Nephron (organoid): ENCODE results near the gene SPATA19.

Experiments
- H3K27ac Mint-ChIP-seq, 3 experiments: 2 replicates each; pipeline ENCODE4 v1.8.0; 2020; ENCODE audit warnings: mixed read lengths in 3 of 3, mild to moderate bottlenecking in 2 of 3, moderate library complexity in 1 of 3
- H3K27me3 Mint-ChIP-seq: 2 replicates; pipeline ENCODE4 v1.8.0; 2021; ENCODE audit warnings: low read depth, mild to moderate bottlenecking, moderate library complexity, mixed read lengths
- H3K36me3 Mint-ChIP-seq: 2 replicates; pipeline ENCODE4 v1.8.0; 2020; ENCODE audit warnings: low read depth, mixed read lengths
- H3K4me1 Mint-ChIP-seq: 2 replicates; pipeline ENCODE4 v1.8.0; 2020; ENCODE audit warnings: mixed read lengths
- H3K4me3 Mint-ChIP-seq, 3 experiments: 2 replicates each; pipeline ENCODE4 v1.8.0; 2020; ENCODE audit warnings: mild to moderate bottlenecking in 3 of 3, mixed read lengths in 3 of 3, moderate library complexity in 2 of 3
- H3K9me3 Mint-ChIP-seq: 2 replicates; pipeline ENCODE4 v1.8.0; 2020; ENCODE audit warnings: mixed read lengths
- TF ChIP-seq, protein P1 (sequence below), 3 experiments: fragments of 200-600 bp; sonication (generic); IDR thresholded peaks; one replicate each; pipeline ENCODE4 v1.5.0; 2021; ENCODE audit warnings: antibody characterized with exemption in 3 of 3; ENCODE audit not compliant: unreplicated experiment in 3 of 3

Gene SPATA19

DNA sequence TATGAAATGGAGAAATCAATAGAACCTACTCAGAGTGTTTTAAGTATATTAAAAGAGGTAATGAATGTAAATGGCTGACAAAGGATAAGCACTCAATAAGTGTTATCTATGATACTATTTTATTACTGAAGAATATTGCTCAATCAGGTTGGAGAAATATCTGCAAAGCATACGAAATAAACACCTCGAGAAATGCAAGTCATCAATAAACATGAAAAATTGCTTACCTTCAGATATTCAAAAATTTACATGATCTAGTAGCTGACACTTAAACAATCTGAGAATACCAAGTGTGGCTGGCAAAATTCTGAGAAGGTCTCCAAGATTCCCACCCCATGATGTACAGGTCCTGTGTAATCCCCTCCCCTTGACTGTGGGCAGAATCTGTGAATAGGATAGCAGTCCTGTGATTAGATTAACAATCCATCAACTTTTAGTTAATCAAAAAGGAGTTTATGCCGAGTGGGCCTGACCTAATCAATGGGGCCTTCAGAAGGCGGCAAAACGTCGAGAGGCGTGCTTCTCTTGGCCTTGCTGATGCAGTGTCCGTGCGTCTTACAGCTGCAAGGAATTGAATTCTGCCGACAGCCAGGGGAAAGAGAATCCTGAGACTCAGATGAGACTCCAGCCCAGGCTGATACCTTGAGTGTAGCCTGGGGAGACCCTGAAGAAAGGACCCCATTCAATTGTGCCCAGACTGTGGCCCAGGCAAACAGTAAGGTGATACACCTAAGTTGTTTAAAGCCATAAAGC lies 49.1 kb downstream of the SPATA19 start:
- H3K27me3 Mint-ChIP-seq = peaks cover 20% of the 10 kb centered on the region
- H3K27ac Mint-ChIP-seq = no peak overlapping the region
- peaks cover 15% of the 10 kb centered on the region for H3K9me3 Mint-ChIP-seq
- H3K36me3 Mint-ChIP-seq = no peaks in the 10 kb centered on the region
- peaks cover 11% of the 10 kb centered on the region for H3K4me1 Mint-ChIP-seq
- no peak overlapping the region for H3K4me3 Mint-ChIP-seq
- TF ChIP-seq, protein P1, sequence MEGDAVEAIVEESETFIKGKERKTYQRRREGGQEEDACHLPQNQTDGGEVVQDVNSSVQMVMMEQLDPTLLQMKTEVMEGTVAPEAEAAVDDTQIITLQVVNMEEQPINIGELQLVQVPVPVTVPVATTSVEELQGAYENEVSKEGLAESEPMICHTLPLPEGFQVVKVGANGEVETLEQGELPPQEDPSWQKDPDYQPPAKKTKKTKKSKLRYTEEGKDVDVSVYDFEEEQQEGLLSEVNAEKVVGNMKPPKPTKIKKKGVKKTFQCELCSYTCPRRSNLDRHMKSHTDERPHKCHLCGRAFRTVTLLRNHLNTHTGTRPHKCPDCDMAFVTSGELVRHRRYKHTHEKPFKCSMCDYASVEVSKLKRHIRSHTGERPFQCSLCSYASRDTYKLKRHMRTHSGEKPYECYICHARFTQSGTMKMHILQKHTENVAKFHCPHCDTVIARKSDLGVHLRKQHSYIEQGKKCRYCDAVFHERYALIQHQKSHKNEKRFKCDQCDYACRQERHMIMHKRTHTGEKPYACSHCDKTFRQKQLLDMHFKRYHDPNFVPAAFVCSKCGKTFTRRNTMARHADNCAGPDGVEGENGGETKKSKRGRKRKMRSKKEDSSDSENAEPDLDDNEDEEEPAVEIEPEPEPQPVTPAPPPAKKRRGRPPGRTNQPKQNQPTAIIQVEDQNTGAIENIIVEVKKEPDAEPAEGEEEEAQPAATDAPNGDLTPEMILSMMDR (IDR thresholded peaks at IDR 0.05; ENCODE audit: unreplicated experiment in 3 of 3) = no peak

DNA sequence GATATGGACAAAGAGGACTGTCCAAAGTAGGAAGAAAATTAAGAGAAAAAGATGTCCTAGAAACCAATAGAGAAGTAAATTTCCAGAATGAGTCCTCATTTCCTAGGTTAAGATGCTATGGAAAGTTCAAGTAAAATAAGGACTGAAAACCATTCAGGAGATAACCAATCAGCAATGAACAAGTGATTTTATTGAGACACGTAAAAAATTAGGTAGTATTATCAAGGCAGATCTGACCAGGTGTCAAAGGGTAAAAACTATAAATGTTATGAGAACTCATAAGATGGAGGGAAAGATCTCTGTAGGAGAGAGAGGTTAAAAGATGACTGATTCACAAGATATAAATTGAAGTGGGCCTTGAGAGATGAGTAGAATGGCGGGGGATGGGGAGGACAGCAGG lies 50.2 kb downstream of the SPATA19 start:
- Mint-ChIP-seq H3K9me3 (peaks cover 15% of the 10 kb centered on the region), H3K4me3 (no peak overlapping the region), H3K27me3 (peaks cover 31% of the 10 kb centered on the region), H3K36me3 (no peaks in the 10 kb centered on the region), H3K27ac (no peak overlapping the region), H3K4me1 (peaks cover 11% of the 10 kb centered on the region)
- TF ChIP-seq, protein P1 (IDR thresholded peaks at IDR 0.05; ENCODE audit: unreplicated experiment in 3 of 3) = no peak

DNA sequence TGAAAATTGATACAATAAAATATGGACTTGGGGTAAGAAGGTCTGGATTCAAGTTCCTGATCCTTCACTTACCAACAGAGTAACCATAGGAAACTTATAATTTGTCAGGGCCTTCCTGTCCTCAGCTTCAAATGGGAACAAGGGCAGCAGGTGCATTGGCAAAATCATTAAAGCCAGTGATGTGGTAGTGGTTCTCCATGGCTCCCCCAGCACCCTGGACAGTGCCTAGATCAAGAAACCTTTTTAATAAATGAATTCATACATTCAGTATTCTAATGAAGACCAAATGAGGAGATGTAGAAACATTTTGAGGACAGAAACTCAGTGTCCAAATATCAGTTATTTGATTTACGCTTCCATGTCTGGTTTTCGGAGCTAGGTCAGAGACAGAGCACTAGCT lies 51.1 kb downstream of the SPATA19 start:
- Mint-ChIP-seq H3K27me3 (peaks cover 37% of the 10 kb centered on the region), H3K9me3 (peaks cover 15% of the 10 kb centered on the region), H3K27ac (no peak overlapping the region), H3K4me3 (no peak overlapping the region), H3K36me3 (no peaks in the 10 kb centered on the region), H3K4me1 (peaks cover 11% of the 10 kb centered on the region)
- TF ChIP-seq, protein P1 (IDR thresholded peaks at IDR 0.05; ENCODE audit: unreplicated experiment in 3 of 3) = no peak

DNA sequence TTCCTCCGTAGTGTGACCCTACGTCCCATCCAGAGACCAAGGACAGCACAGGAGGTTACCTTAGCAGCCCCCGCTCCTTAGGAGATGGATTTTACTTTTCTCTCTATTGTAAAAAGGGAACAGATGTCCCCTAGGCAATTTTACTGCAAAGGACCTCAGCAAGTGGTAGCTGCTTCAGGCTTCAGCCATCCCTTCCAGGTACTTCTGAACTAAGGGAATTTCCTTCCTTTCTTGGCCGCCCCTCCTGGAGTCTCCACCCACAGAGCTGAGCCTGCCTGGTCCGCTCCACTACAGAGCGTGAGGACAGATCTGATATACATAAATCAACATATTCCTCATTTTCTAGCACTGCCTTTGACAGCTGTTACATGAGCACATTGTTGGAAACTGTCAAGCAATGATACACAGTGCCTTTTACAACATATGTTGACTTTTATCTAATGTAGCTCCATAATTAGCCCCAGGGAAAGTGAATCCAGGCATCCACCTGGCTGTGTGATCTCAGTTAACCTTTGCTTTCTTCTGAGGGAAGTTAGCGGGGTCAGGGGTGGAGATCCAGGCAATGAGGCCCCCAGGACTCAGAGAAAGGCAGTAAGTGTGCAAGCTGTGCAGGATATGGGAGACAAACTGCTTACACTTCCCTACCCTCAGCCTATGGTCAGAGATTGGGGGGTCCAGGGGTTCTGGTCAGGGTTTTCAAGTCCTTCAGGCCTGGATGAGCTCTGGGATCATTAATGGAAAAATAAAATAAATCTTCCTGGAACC lies 51.9 kb downstream of the SPATA19 start:
- TF ChIP-seq, protein P1 (IDR thresholded peaks at IDR 0.05; ENCODE audit: unreplicated experiment in 3 of 3) = no peak
- Mint-ChIP-seq H3K4me3 (no peak overlapping the region), H3K27ac (no peak overlapping the region), H3K9me3 (peaks cover 15% of the 10 kb centered on the region), H3K27me3 (peaks cover 42% of the 10 kb centered on the region), H3K4me1 (peaks cover 11% of the 10 kb centered on the region), H3K36me3 (no peaks in the 10 kb centered on the region)

DNA sequence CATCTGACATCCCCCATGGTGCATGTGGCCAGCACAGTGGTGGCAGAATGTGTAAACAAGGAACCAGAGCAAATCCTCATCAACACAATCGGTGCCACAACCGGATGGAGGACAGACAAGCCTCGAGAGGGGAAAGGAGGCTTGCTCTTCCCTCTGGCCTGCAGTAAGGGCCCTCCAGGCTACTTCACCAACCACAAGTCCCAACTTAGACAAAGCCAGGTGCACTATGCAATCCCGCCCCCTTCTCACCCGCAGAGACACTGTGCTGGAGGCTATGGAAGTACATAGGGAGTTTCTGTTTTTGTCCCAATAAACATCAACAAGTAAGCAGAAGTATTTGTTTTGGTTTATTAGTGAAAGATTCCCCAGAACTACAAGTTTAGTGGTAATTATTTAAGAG lies 54.3 kb downstream of the SPATA19 start:
- peaks cover 3% of the 10 kb centered on the region for H3K4me1 Mint-ChIP-seq
- no peak overlapping the region for H3K4me3 Mint-ChIP-seq
- TF ChIP-seq, protein P1 (IDR thresholded peaks at IDR 0.05; ENCODE audit: unreplicated experiment in 3 of 3) = no peak
- no peak overlapping the region for H3K27ac Mint-ChIP-seq
- no peaks in the 10 kb centered on the region for H3K36me3 Mint-ChIP-seq
- peaks cover 15% of the 10 kb centered on the region for H3K9me3 Mint-ChIP-seq
- H3K27me3 Mint-ChIP-seq = peaks cover 49% of the 10 kb centered on the region
